Muscle of leg (tissue), 11 donors: ENCODE measurements around the gene SERPIND1. TPM values are rescaled to one million over a fixed set of nuclear protein-coding genes. Genes with fewer than 3 reads are reported as not detected.

Experiments
- DNase-seq: peaks from one replicate; pipeline ENCODE4 v3.0.0; 2013
- H3K27ac ChIP-seq: one replicate; pipeline ENCODE4 v1.5.1; 2013; ENCODE audit warnings: mild to moderate bottlenecking, low read length, control low read depth
- H3K27me3 ChIP-seq: one replicate; pipeline ENCODE4 v1.6.1; 2013; ENCODE audit warnings: low read length; ENCODE audit not compliant: control insufficient read depth, insufficient read depth
- H3K36me3 ChIP-seq: one replicate; pipeline ENCODE4 v1.6.1; 2013; ENCODE audit warnings: low read length; ENCODE audit not compliant: control insufficient read depth, insufficient read depth
- H3K4me1 ChIP-seq: one replicate; pipeline ENCODE4 v1.6.1; 2013; ENCODE audit warnings: low read length; ENCODE audit not compliant: control insufficient read depth, insufficient read depth
- H3K4me3 ChIP-seq: one replicate; pipeline ENCODE4 v1.5.1; 2013; ENCODE audit warnings: low read length, control low read depth
- H3K9me3 ChIP-seq: replicated peaks from 2 replicates; pipeline ENCODE4 v1.6.1; 2013; ENCODE audit warnings: low read depth, low read length; ENCODE audit not compliant: control insufficient read depth
- WGBS: methylation state at CpG from one replicate; pipeline ENCODE4 v1.1.5; 2013; ENCODE audit warnings: missing lambda C conversion rate; ENCODE audit not compliant: insufficient coverage; 5-methylcytosine and 5-hydroxymethylcytosine counted together
- polyA plus RNA-seq, 8 donors: library from polyadenylated mRNA; unstranded; fragments of 120-200 nt; gene quantifications; one replicate each; pipeline versions ENCODE4 v1.2.1 to v1.2.3, GENCODE V29; 2013; ENCODE audit warnings: inconsistent platforms in 1 of 8, low replicate concordance in 1 of 8; ENCODE audit not compliant: insufficient read length in 8 of 8, insufficient read depth in 1 of 8
- total RNA-seq: library from RNA; stranded (reverse); fragments of 120-200 nt; gene quantifications from one replicate; pipeline ENCODE4 v1.2.4, GENCODE V29; 2013

Gene SERPIND1
- total and polyA plus RNA-seq, 9 donors = 0.05 to 1.5 (median 0.11) TPM; not detected in 3

GRCh38 chr22:20829491-20830134 is 55.7 kb downstream of the SERPIND1 start:
- no peak for DNase-seq
- Histone ChIP-seq H3K4me1 (no peaks in the 10 kb centered on the region), H3K27me3 (no peaks in the 10 kb centered on the region), H3K4me3 (no peak overlapping the region), H3K27ac (no peak overlapping the region), H3K9me3 (no peaks in the 10 kb centered on the region), H3K36me3 (peaks cover 30% of the 10 kb centered on the region)
- no CpG with 5 or more reads among the region's 3 CpGs for WGBS

- 83% methylated on average over 5 of the region's 6 CpGs for WGBS
- Histone ChIP-seq H3K27me3 (no peaks in the 10 kb centered on the region), H3K4me3 (no peak overlapping the region), H3K27ac (no peak overlapping the region), H3K4me1 (no peaks in the 10 kb centered on the region), H3K9me3 (no peaks in the 10 kb centered on the region), H3K36me3 (peaks cover 27% of the 10 kb centered on the region)
- DNase-seq = no peak
These were observed 59.3 kb downstream of the SERPIND1 start for GRCh38 chr22:20833225-20833665.

- Histone ChIP-seq H3K4me3 (no peak overlapping the region), H3K27ac (no peak overlapping the region), H3K36me3 (peaks cover 25% of the 10 kb centered on the region), H3K27me3 (no peaks in the 10 kb centered on the region), H3K9me3 (no peaks in the 10 kb centered on the region), H3K4me1 (no peaks in the 10 kb centered on the region)
- DNase-seq = no peak
- no CpG with 5 or more reads among the region's 3 CpGs for WGBS
These were observed 60.3 kb downstream of the SERPIND1 start for GRCh38 chr22:20834206-20834605.

DNA sequence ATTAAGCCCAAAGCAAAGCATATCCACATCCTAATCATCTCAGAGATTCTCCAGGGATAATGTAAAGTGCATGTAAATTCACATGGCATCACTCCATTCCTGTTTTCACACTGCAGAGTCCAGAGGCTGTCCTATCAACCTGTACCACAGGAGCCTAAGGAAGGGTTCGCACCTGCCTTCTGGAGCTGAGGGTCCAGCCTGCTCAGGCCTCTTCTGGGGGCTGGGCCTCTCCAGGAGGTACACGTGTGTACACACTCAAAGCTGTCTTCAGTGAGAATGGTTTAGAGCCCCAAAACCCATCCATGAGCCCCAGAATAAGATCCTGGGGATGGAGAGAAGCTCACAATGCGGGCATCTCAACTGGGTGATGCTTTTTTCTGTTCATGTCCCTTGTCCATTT is 60.8 kb downstream of the SERPIND1 start:
- no peaks in the 10 kb centered on the region for H3K9me3 ChIP-seq
- H3K27me3 ChIP-seq = no peaks in the 10 kb centered on the region
- no peak for DNase-seq
- no peaks in the 10 kb centered on the region for H3K4me1 ChIP-seq
- no peak overlapping the region for H3K4me3 ChIP-seq
- 83% methylated on average over 1 of the region's 3 CpGs for WGBS
- no peak overlapping the region for H3K27ac ChIP-seq
- H3K36me3 ChIP-seq = peaks cover 25% of the 10 kb centered on the region

Other genes starting within 250 kb of the SERPIND1 start
- 21.1 TPM for gene PI4KA, start 84.7 kb downstream of the SERPIND1 start, total RNA-seq
- 10 to 100 TPM; 30.7 to 48.1 (median 36.1) TPM for gene PI4KA, start 84.7 kb downstream of the SERPIND1 start, polyA plus RNA-seq
- gene SNAP29, start 84.9 kb downstream of the SERPIND1 start, total RNA-seq = 10.9 TPM
- 10 to 100 TPM; 19.5 to 26.6 (median 23.0) TPM for gene SNAP29, start 84.9 kb downstream of the SERPIND1 start, polyA plus RNA-seq
- 36.4 TPM for gene CRKL, start 143.3 kb downstream of the SERPIND1 start, total RNA-seq
- 10 to 100 TPM; 39.3 to 56.8 (median 46.9) TPM for gene CRKL, start 143.3 kb downstream of the SERPIND1 start, polyA plus RNA-seq
- 0.35 TPM for gene AIFM3, start 193.1 kb downstream of the SERPIND1 start, total RNA-seq
- gene AIFM3, start 193.1 kb downstream of the SERPIND1 start, polyA plus RNA-seq = under 1 TPM in 7 of 8 donors, not detected in 1; 0.14 to 0.66 (median 0.37) TPM
- gene LZTR1, start 208.2 kb downstream of the SERPIND1 start, total RNA-seq = 34.2 TPM
- gene LZTR1, start 208.2 kb downstream of the SERPIND1 start, polyA plus RNA-seq = 10 to 100 TPM; 27.7 to 42.2 (median 36.2) TPM
- 20.9 TPM for gene THAP7, start 228.0 kb downstream of the SERPIND1 start, total RNA-seq
- 10 to 100 TPM; 18.8 to 22.1 (median 19.9) TPM for gene THAP7, start 228.0 kb downstream of the SERPIND1 start, polyA plus RNA-seq
- gene P2RX6, start 241.1 kb downstream of the SERPIND1 start, total RNA-seq = 19.8 TPM
- gene P2RX6, start 241.1 kb downstream of the SERPIND1 start, polyA plus RNA-seq = 10 to 100 TPM; 15.3 to 29.6 (median 22.8) TPM